ENCODE data around the gene DSCAML1. TPM values are rescaled to one million over a fixed set of nuclear protein-coding genes. Genes with fewer than 3 reads are reported as not detected.

DSCAML1 gene
- total RNA-seq, 1 donor from 2014 or later, result 1.2 TPM

GRCh38 chr11:117563556-117563955, 233.5 kb downstream of the DSCAML1 start:
- intact Hi-C loops (cut with micrococcal nuclease), result no loop called here
- DNase-seq, result no peak
- ATAC-seq, result no peak

GRCh38 chr11:117562136-117562535, 234.9 kb downstream of the DSCAML1 start:
- intact Hi-C loops (cut with micrococcal nuclease), result no loop called here
- DNase-seq, result no peak
- ATAC-seq, result no peak

GRCh38 chr11:117560780-117561530, 236.1 kb downstream of the DSCAML1 start:
- intact Hi-C loops (cut with micrococcal nuclease), result no loop called here
- no peak for DNase-seq
- no peak for ATAC-seq

DNA sequence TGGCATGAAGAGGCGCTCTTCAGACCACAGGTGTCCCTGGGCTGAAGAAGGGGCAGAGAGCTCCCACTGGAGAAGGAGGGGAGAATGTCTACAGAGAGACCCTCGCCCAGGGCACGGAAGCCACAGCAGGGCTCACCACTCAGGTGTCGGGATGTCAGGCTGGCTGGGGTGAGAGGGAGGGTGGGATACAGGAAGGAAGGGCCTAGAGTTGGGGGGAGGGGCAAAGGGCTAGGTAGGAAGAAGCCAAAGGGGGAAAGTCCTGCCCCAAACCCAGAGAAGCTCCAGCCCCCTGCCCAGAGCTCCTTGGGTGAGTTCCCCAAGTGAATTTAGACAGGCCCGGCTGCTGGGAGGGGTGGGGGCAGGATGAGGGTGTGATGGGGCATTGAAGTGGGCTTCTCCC, 237.3 kb downstream of the DSCAML1 start:
- intact Hi-C loops (cut with micrococcal nuclease), result no loop called here
- DNase-seq (no peak), ATAC-seq (no peak)

- intact Hi-C loops (cut with micrococcal nuclease), result no loop called here
- no peak for DNase-seq
- ATAC-seq, result no peak
These were observed 239.7 kb downstream of the DSCAML1 start for GRCh38 chr11:117557361-117557760.

DNA sequence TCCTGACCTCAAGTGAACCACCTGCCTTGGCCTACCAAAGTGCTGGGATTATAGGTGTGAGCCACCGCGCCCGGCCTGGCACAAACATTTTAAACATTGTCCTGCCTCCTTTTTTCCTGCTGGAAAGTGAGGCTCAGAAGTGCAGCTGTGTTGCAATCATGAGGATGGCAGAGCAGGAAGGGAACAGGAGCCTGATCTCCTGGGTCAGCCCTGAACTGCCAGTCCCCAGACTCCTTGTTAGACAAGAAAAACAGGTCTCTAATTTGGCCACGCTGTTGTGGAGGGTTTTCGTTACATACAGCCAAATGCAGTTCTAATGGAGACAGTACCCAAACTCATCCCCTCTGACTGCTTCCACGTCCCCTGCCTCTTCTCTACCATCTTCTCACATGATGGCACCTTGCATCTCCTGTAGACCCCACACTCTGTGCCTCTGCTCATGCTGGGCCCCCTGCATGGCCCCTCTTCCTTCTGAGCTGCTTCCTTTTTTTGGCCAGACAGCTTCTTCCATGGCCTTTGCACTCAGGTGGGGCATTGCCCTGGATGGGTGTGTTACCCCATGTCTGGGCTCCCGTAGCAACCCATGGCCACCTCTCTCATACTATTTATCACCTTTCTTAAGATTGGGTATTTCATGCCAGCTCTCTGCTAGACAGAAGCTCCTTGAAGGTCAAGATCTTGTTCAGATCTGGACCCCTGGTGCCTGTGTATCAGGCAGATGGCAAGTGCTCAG, 242.2 kb downstream of the DSCAML1 start:
- intact Hi-C loops (cut with micrococcal nuclease), result no loop called here
- ATAC-seq (no peak), DNase-seq (no peak)

GRCh38 chr11:117552626-117553025, 244.4 kb downstream of the DSCAML1 start:
- DNase-seq (no peak), ATAC-seq (no peak)
- intact Hi-C loops (cut with micrococcal nuclease), result no loop called here

DNA sequence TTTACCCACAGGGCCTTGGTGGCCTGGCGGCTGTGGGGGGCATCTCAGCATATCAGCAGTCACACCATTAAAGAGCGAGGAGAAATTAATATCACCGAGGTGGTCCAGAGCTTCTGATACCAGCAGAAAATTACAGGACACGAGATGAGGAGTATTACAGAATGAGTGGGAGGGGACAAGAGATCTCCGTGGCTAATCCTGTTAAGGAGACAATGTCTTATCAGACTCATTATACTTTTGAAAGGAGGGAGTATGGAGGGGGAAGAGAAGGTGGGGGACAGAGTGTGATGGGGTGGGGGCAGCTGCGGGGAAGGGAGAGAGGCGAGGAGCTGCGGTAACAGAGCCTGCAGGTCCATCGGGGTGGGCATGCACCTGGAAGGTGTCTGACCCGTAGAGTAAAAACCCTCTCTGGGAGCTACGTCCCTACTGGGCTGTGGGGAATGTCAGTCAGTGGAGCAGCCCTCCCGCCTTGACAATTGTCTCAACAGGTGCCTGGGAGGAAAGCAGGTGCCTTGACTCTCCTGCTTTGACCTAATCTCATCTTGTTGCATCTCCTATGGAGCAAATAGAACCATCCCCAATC, 245.2 kb downstream of the DSCAML1 start:
- DNase-seq, result no peak
- no peak for ATAC-seq
- intact Hi-C loops (cut with micrococcal nuclease), result no loop called here

- intact Hi-C loops (cut with micrococcal nuclease), result no loop called here
- DNase-seq (no peak), ATAC-seq (no peak)
These were observed 246.6 kb downstream of the DSCAML1 start for GRCh38 chr11:117550466-117550865.

DNA sequence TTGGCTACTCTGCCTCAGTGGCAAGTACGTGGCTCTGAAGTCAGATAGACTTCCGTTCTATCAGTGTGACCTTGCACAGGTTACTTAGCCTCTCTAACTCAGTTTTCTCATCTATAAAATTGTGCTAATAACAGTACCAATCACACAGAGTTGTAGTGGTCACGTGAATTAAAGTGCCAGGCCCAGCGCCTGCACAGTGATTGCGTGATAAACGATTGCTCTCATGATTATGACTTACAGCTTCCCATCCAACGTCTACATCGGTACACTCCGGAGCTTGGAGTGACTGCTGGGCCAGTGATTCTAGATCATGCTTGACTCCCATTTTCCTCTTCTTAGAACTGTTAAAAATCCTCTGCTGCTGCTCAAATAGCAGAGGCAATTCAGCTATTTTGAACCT, 247.6 kb downstream of the DSCAML1 start:
- intact Hi-C loops (cut with micrococcal nuclease), result no loop called here
- DNase-seq (no peak), ATAC-seq (no peak)

- no peak for DNase-seq
- ATAC-seq, result no peak
These were observed 248.1 kb downstream of the DSCAML1 start for GRCh38 chr11:117548876-117549275.

GRCh38 chr11:117547946-117548345, 249.1 kb downstream of the DSCAML1 start:
- intact Hi-C loops (cut with micrococcal nuclease), result no loop called here
- no peak for ATAC-seq
- DNase-seq, result no peak

More at GRCh38 chr11:117548876-117549275, 248.1 kb downstream of the DSCAML1 start:
- intact Hi-C loops (cut with micrococcal nuclease), result no loop called here

DNA sequence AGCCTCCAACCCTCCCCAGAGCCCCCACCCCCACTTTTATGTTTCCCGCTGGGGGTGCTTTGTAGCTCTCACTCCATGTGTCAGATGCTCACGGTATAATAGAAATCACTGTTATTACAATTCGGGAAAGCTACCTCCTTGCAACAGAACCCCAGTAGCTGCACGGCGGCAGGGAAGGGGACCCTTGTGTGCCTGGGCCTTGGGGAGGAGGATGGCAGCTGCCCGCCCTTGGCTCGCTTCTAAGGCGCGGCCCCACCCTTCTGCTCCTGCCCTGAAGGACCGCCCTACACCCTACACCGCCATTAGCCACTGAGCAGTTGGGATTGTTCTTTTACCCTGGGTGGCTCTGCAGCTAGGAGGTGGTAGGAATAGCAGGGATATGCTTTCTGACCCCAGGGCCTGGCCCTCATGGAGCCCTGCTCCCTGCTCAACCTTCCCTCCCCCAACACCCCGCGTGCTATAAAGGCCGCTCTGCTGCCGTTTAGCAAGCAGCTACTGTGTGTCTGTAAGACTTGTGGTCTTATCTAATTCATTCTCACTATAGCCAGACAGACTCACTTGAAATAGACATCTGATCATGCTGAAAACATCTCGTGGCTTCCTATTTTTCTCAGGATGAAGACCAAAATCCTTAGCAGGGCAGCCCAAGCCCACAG, 249.7 kb downstream of the DSCAML1 start:
- DNase-seq (no peak), ATAC-seq (no peak)
- intact Hi-C loops (cut with micrococcal nuclease), result no loop called here

DNA sequence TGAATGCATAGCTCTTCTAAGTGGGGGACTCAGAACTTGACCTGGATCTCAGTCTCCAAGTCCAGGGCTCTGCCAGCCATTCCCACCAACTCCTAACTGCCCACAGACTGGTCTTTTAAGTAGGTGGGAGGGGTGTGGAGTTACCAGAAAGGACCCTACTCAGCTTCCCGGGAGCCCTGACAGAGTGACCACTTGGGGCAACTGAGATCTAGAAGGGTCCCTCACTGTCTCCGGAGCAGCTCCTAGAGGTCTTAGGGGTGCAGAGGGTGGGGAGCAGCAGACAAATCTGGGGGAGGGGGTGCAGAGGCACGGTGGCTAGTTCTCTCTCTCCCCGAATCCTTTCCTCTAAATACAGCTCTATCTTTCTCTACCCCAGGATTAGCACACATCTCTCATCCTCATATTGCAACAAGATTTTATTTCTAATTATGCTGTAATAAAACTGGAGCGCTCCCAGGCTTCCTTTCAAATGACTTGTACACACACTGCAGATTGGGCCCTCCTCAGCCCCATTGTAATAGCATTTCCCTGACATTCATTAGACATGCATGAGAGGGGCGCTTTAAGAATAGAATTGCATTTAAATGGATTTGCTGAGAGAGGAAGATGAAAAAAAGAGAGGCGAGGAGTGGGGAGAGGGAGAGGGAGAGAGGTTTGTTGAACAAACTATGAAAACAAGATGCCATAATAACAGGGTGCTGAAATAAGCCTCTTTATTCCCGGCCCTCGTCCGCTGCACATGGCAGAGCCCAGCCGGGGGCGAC, 250.4 kb downstream of the DSCAML1 start:
- DNase-seq (no peak), ATAC-seq (no peak)
- intact Hi-C loops (cut with micrococcal nuclease), result no loop called here

- ATAC-seq (no peak), DNase-seq (no peak)
- intact Hi-C loops (cut with micrococcal nuclease), result no loop called here
These were observed 251.3 kb downstream of the DSCAML1 start for GRCh38 chr11:117545706-117546105.

DNA sequence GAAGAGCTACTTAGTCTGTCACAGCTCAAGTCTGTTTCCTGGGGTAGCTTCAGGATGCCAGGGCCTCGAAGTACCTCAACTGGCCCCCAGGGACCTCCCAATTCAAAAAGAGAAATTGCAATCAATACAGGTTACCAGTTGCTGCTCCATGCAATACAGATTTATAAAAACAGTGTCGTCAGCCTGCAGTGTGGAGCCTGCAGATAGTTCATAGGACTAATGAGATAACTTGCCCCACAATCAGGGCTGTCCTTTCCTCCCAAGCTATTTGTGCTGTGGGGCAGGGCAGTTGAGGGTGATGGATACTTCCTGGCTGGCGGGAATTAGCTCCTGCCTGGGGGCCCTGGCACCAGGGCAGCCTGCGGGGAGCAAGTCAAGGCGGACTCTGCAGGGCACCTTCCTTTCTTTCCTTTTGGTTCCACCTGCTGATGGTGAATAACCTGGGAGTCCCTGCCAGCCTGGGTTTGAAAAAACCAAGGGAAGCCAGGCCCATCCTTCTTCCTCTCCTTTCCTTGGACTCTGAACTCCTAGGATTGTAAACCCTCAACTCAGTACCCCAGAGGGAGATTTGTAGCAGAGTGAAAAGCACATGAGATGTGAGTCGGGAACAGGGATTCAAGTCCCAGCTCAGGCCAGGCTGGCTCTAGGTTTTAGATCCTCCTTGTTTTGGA, 252.8 kb downstream of the DSCAML1 start:
- DNase-seq, result no peak
- intact Hi-C loops (cut with micrococcal nuclease), result no loop called here
- ATAC-seq, result no peak

- intact Hi-C loops (cut with micrococcal nuclease), result no loop called here
- DNase-seq, result no peak
- ATAC-seq, result no peak
These were observed 255.8 kb downstream of the DSCAML1 start for GRCh38 chr11:117541211-117541610.

GRCh38 chr11:117538263-117539135, 258.5 kb downstream of the DSCAML1 start:
- intact Hi-C loops (cut with micrococcal nuclease), result no loop called here
- ATAC-seq (peak; percentile 60), DNase-seq (no peak)
